ENCODE data around the gene RIC8A. TPM values are rescaled to one million over a fixed set of nuclear protein-coding genes. Genes with fewer than 3 reads are reported as not detected.

RIC8A gene
- total RNA-seq, 1 experiment from 2014 or later, result 129 TPM

DNA sequence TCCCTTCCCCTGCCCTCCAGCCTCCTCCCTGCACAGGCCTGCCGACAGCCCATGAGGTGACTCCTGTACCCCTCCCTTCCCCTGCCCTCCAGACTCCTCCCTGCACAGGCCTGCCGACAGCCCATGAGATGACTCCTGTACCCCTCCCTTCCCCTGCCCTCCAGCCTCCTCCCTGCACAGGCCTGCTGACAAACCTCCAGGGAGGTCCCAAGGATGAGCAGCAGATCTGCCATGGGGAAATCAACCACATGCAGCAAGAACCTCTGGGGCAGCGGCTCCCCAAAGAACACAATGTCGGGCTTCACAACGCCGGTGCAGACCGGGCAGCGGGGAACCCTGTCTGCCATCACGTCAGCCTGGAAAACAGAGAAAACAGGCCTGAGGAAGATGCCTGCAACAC, 16.4 kb downstream of the RIC8A start:
- Histone ChIP-seq H3K79me2 (ENCODE audit: low read depth) (no peaks in the 10 kb centered on the region), H4K20me1 (ENCODE audit: insufficient read depth) (no peaks in the 10 kb centered on the region), H3K4me1 (replicated peaks; ENCODE audit: insufficient read depth) (no peaks in the 10 kb centered on the region), H3F3A (ENCODE audit: insufficient read depth, low read depth) (no peaks in the 10 kb centered on the region), H3K36me3 (ENCODE audit: low read depth) (no peaks in the 10 kb centered on the region), H2AFZ (no peak overlapping the region), H3K4me2 (no peak overlapping the region), H3K27me3 (ENCODE audit: insufficient read depth, low read depth) (no peaks in the 10 kb centered on the region), H3K9me3 (ENCODE audit: insufficient read depth, low read depth) (no peaks in the 10 kb centered on the region), H3K27ac (no peak overlapping the region), H3K4me3 (no peak overlapping the region), H3K9me2 (ENCODE audit: insufficient read depth) (no peaks in the 10 kb centered on the region)
- no TSS peak for BruUV-seq (replicated peaks)
- no peak for DNase-seq
- ChIA-PET CTCF (no interaction called here), POLR2A (ENCODE audit: unreplicated experiment) (no interaction called here)
- intact Hi-C loops (cut with micrococcal nuclease; ENCODE audit: unreplicated experiment), result no loop called here
- TF ChIP-seq EZH2 (IDR thresholded peaks at IDR 0.05; ENCODE audit: low read depth), result no peak
- TF ChIP-seq, protein P1, sequence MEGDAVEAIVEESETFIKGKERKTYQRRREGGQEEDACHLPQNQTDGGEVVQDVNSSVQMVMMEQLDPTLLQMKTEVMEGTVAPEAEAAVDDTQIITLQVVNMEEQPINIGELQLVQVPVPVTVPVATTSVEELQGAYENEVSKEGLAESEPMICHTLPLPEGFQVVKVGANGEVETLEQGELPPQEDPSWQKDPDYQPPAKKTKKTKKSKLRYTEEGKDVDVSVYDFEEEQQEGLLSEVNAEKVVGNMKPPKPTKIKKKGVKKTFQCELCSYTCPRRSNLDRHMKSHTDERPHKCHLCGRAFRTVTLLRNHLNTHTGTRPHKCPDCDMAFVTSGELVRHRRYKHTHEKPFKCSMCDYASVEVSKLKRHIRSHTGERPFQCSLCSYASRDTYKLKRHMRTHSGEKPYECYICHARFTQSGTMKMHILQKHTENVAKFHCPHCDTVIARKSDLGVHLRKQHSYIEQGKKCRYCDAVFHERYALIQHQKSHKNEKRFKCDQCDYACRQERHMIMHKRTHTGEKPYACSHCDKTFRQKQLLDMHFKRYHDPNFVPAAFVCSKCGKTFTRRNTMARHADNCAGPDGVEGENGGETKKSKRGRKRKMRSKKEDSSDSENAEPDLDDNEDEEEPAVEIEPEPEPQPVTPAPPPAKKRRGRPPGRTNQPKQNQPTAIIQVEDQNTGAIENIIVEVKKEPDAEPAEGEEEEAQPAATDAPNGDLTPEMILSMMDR (conservative IDR thresholded peaks at IDR 0.05), result no peak

DNA sequence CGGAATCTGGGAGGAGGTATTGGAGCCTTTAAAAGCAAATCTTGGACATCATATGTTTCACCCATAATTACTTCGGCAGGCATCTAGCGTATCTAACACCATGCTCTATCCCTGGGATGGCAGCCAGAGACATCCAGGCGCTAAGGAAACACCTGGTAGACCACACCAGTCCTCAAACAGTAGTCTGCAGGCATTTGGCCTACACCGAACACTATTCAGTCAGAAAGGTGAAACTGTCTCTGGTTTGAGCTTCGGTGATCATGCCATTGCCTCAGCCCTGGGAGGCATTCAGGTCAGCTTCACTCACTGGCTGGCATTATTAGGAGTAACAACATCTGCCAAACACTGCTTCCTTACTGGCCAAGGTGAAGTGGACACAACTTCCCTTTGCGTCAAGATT, 16.9 kb downstream of the RIC8A start:
- no peak for TF ChIP-seq EZH2 (IDR thresholded peaks at IDR 0.05; ENCODE audit: low read depth)
- TF ChIP-seq, protein P1 (conservative IDR thresholded peaks at IDR 0.05), result no peak
- Histone ChIP-seq H2AFZ (no peak overlapping the region), H3K36me3 (ENCODE audit: low read depth) (no peaks in the 10 kb centered on the region), H3K79me2 (ENCODE audit: low read depth) (no peaks in the 10 kb centered on the region), H3K27ac (no peak overlapping the region), H3K9me2 (ENCODE audit: insufficient read depth) (no peaks in the 10 kb centered on the region), H3K4me3 (no peak overlapping the region), H3K27me3 (ENCODE audit: insufficient read depth, low read depth) (no peaks in the 10 kb centered on the region), H3K4me2 (no peak overlapping the region), H3K9me3 (ENCODE audit: insufficient read depth, low read depth) (no peaks in the 10 kb centered on the region), H4K20me1 (ENCODE audit: insufficient read depth) (no peaks in the 10 kb centered on the region), H3K4me1 (replicated peaks; ENCODE audit: insufficient read depth) (no peaks in the 10 kb centered on the region), H3F3A (ENCODE audit: insufficient read depth, low read depth) (no peaks in the 10 kb centered on the region)
- ChIA-PET CTCF (no interaction called here), POLR2A (ENCODE audit: unreplicated experiment) (no interaction called here)
- intact Hi-C loops (cut with micrococcal nuclease; ENCODE audit: unreplicated experiment), result no loop called here
- no TSS peak for BruUV-seq (replicated peaks)
- DNase-seq, result no peak

DNA sequence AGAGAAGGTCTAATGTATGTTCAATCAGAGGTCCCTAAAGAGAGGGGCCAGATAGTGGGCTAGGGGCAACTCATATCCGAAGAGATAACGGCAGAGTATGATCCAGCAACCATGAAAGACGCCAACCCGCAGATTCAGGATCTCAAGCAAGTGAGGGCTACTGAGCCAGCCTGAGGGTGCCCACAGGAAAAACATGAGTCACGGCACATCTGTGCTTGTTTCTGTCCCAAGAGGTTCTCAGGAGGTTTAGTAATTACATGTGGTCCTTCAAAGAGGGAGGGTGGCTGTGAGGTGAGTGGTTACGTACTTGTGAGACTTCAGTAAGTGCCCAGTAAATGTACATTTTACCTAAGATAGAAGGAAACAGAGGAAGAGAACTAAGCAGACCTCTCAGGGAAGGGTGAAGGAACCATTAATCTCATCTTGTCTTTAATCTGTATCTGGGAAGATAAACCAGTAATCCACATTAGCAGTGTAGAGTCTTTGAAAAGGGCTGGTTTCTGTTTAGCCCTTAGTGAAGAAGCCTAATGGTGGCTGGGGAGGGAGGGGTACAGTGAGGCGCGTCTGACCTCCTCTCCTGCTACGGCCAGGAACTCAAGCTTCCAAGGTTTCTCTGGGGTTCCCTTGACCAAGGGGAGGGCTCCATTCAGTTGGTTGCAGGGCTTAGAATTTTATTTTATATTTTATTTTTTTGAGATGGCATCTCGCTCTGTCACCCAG, 18.4 kb downstream of the RIC8A start:
- Histone ChIP-seq H4K20me1 (ENCODE audit: insufficient read depth) (no peaks in the 10 kb centered on the region), H3K27me3 (ENCODE audit: insufficient read depth, low read depth) (no peaks in the 10 kb centered on the region), H3K9me3 (ENCODE audit: insufficient read depth, low read depth) (no peaks in the 10 kb centered on the region), H3K27ac (no peak overlapping the region), H3K4me1 (replicated peaks; ENCODE audit: insufficient read depth) (no peaks in the 10 kb centered on the region), H3K79me2 (ENCODE audit: low read depth) (no peaks in the 10 kb centered on the region), H3K4me3 (no peak overlapping the region), H2AFZ (no peak overlapping the region), H3K4me2 (no peak overlapping the region), H3F3A (ENCODE audit: insufficient read depth, low read depth) (no peaks in the 10 kb centered on the region), H3K36me3 (ENCODE audit: low read depth) (no peaks in the 10 kb centered on the region), H3K9me2 (ENCODE audit: insufficient read depth) (no peaks in the 10 kb centered on the region)
- ChIA-PET CTCF (no interaction called here), POLR2A (ENCODE audit: unreplicated experiment) (no interaction called here)
- no peak for DNase-seq
- no peak for TF ChIP-seq EZH2 (IDR thresholded peaks at IDR 0.05; ENCODE audit: low read depth)
- TF ChIP-seq, protein P1 (conservative IDR thresholded peaks at IDR 0.05), result no peak
- no TSS peak for BruUV-seq (replicated peaks)
- intact Hi-C loops (cut with micrococcal nuclease; ENCODE audit: unreplicated experiment), result no loop called here

Measured in PC-9 (cell line).